Fibroblast of lung (primary cell): ENCODE results near the gene UGT1A5.

Experiments
- CTCF ChIP-seq, 2 donors: IDR thresholded peaks in 1 of 2; conservative IDR thresholded peaks in 1 of 2; 1 replicate in 1 of 2; 2 replicates in 1 of 2; pipeline ENCODE4 v1.5.1; 2011 to 2012; ENCODE audit warnings: low read length in 2 of 2, control low read depth in 1 of 2, inconsistent platforms in 1 of 2, low read depth in 1 of 2, mild to moderate bottlenecking in 1 of 2
- EZH2 ChIP-seq: IDR thresholded peaks from 2 replicates; pipeline ENCODE4 v1.5.1; 2012; ENCODE audit warnings: low read length, control low read depth, mild to moderate bottlenecking; ENCODE audit errors: missing control alignments

- TF ChIP-seq CTCF (conservative IDR thresholded peaks at IDR 0.05 in 1 of 2, IDR thresholded peaks at IDR 0.05 in 1 of 2; ENCODE audit: low read depth in 1 of 2, low read length in 2 of 2) (no peak), EZH2 (no peak)
These were observed 108.5 kb downstream of the UGT1A5 start for GRCh38 chr2:233821196-233821595.
